ENCODE measurements around the gene B3GNT5. TPM values are rescaled to one million over a fixed set of nuclear protein-coding genes. Genes with fewer than 3 reads are reported as not detected.

The B3GNT5 gene
- total RNA-seq, 1 donor from 2014 or later = 25.0 TPM

GRCh38 chr3:183278479-183279088 is 25.5 kb downstream of the B3GNT5 start:
- DNase-seq = no peak
- Mint-ChIP-seq H3K27me3 (no peaks in the 10 kb centered on the region), H3K4me1 (peaks cover 7% of the 10 kb centered on the region), H3K27ac (no peak overlapping the region), H3K36me3 (ENCODE audit: low read depth) (peaks cover 4% of the 10 kb centered on the region), H3K9me3 (no peaks in the 10 kb centered on the region), H3K4me3 (no peak overlapping the region)
- intact Hi-C loops (cut with micrococcal nuclease) = no loop called here

GRCh38 chr3:183279371-183279770 is 26.3 kb downstream of the B3GNT5 start:
- Mint-ChIP-seq H3K36me3 (ENCODE audit: low read depth) (peaks cover 6% of the 10 kb centered on the region), H3K27me3 (no peaks in the 10 kb centered on the region), H3K27ac (no peak overlapping the region), H3K4me3 (no peak overlapping the region), H3K9me3 (no peaks in the 10 kb centered on the region), H3K4me1 (peaks cover 13% of the 10 kb centered on the region)
- no peak for DNase-seq
- intact Hi-C loops (cut with micrococcal nuclease) = no loop called here

- Mint-ChIP-seq H3K9me3 (no peaks in the 10 kb centered on the region), H3K27me3 (no peaks in the 10 kb centered on the region), H3K36me3 (ENCODE audit: low read depth) (peaks cover 4% of the 10 kb centered on the region), H3K4me1 (peaks cover 20% of the 10 kb centered on the region), H3K4me3 (no peak overlapping the region), H3K27ac (no peak overlapping the region)
- intact Hi-C loops (cut with micrococcal nuclease) = no loop called here
- no peak for DNase-seq
Observed at GRCh38 chr3:183281126-183281797, 28.2 kb downstream of the B3GNT5 start.

- no peaks in the 10 kb centered on the region for H3K27me3 Mint-ChIP-seq
- H3K4me1 Mint-ChIP-seq = peaks cover 32% of the 10 kb centered on the region
- H3K4me3 Mint-ChIP-seq = no peak overlapping the region
- H3K36me3 Mint-ChIP-seq (ENCODE audit: low read depth) = peaks cover 4% of the 10 kb centered on the region
- H3K9me3 Mint-ChIP-seq = no peaks in the 10 kb centered on the region
- H3K27ac Mint-ChIP-seq = peak overlapping the region; percentile 63
- intact Hi-C loops (cut with micrococcal nuclease) = no loop called here
- no peak for DNase-seq
Observed at GRCh38 chr3:183283886-183284285, 30.8 kb downstream of the B3GNT5 start.

- H3K27ac Mint-ChIP-seq = peak overlapping the region; percentile 63
- peaks cover 32% of the 10 kb centered on the region for H3K4me1 Mint-ChIP-seq
- no peaks in the 10 kb centered on the region for H3K27me3 Mint-ChIP-seq
- intact Hi-C loops (cut with micrococcal nuclease) = no loop called here
- no peak overlapping the region for H3K4me3 Mint-ChIP-seq
- H3K36me3 Mint-ChIP-seq (ENCODE audit: low read depth) = peaks cover 4% of the 10 kb centered on the region
- H3K9me3 Mint-ChIP-seq = no peaks in the 10 kb centered on the region
- DNase-seq = no peak
Observed at GRCh38 chr3:183284570-183284969, 31.5 kb downstream of the B3GNT5 start.

- no peak for DNase-seq
- Mint-ChIP-seq H3K27me3 (no peaks in the 10 kb centered on the region), H3K4me3 (peak overlapping the region; percentile 82), H3K36me3 (ENCODE audit: low read depth) (peaks cover 7% of the 10 kb centered on the region), H3K9me3 (no peaks in the 10 kb centered on the region), H3K27ac (peak overlapping the region; percentile 97), H3K4me1 (peaks cover 32% of the 10 kb centered on the region)
- intact Hi-C loops (cut with micrococcal nuclease) = loop anchor here (1.0 to 5.0 kb wide), 4 partner anchors 34 to 272 kb away; partner anchors contain the start of gene KLHL6
Observed at GRCh38 chr3:183285318-183285717, 32.3 kb downstream of the B3GNT5 start.

GRCh38 chr3:183285828-183286457 is 32.9 kb downstream of the B3GNT5 start:
- H3K4me1 Mint-ChIP-seq = peaks cover 32% of the 10 kb centered on the region
- H3K9me3 Mint-ChIP-seq = no peaks in the 10 kb centered on the region
- H3K36me3 Mint-ChIP-seq (ENCODE audit: low read depth) = peaks cover 7% of the 10 kb centered on the region
- H3K4me3 Mint-ChIP-seq = peak overlapping the region; percentile 82
- peak overlapping the region; percentile 97 for H3K27ac Mint-ChIP-seq
- H3K27me3 Mint-ChIP-seq = no peaks in the 10 kb centered on the region
- peak; percentile 96 for DNase-seq
- intact Hi-C loops (cut with micrococcal nuclease) = loop anchor here (1.0 to 5.0 kb wide), 9 partner anchors 20 to 271 kb away; partner anchors contain the start of genes B3GNT5, KLHL6 and MCF2L2

GRCh38 chr3:183287301-183287971 is 34.4 kb downstream of the B3GNT5 start:
- H3K9me3 Mint-ChIP-seq = no peaks in the 10 kb centered on the region
- H3K4me3 Mint-ChIP-seq = peak overlapping the region; percentile 22
- no peaks in the 10 kb centered on the region for H3K27me3 Mint-ChIP-seq
- intact Hi-C loops (cut with micrococcal nuclease) = loop anchor here (2.0 to 5.0 kb wide), 3 partner anchors 95 to 270 kb away; partner anchors contain the start of gene KLHL6
- H3K27ac Mint-ChIP-seq = peak overlapping the region; percentile 97
- DNase-seq = no peak
- H3K4me1 Mint-ChIP-seq = peaks cover 33% of the 10 kb centered on the region
- H3K36me3 Mint-ChIP-seq (ENCODE audit: low read depth) = peaks cover 11% of the 10 kb centered on the region

GRCh38 chr3:183288117-183288516 is 35.1 kb downstream of the B3GNT5 start:
- peaks cover 31% of the 10 kb centered on the region for H3K4me1 Mint-ChIP-seq
- no peak overlapping the region for H3K27ac Mint-ChIP-seq
- DNase-seq = no peak
- no peaks in the 10 kb centered on the region for H3K9me3 Mint-ChIP-seq
- intact Hi-C loops (cut with micrococcal nuclease) = loop anchor here (5.0 kb wide), 2 partner anchors 94 to 269 kb away; partner anchors contain the start of gene KLHL6
- H3K36me3 Mint-ChIP-seq (ENCODE audit: low read depth) = peaks cover 11% of the 10 kb centered on the region
- no peaks in the 10 kb centered on the region for H3K27me3 Mint-ChIP-seq
- no peak overlapping the region for H3K4me3 Mint-ChIP-seq

- Mint-ChIP-seq H3K36me3 (ENCODE audit: low read depth) (peaks cover 11% of the 10 kb centered on the region), H3K4me3 (no peak overlapping the region), H3K27ac (no peak overlapping the region), H3K9me3 (no peaks in the 10 kb centered on the region), H3K4me1 (peaks cover 22% of the 10 kb centered on the region), H3K27me3 (no peaks in the 10 kb centered on the region)
- intact Hi-C loops (cut with micrococcal nuclease) = no loop called here
- DNase-seq = no peak
Observed at GRCh38 chr3:183290216-183290615, 37.2 kb downstream of the B3GNT5 start.

GRCh38 chr3:183291497-183292031 is 38.5 kb downstream of the B3GNT5 start:
- no peak for DNase-seq
- H3K4me1 Mint-ChIP-seq = peaks cover 10% of the 10 kb centered on the region
- H3K4me3 Mint-ChIP-seq = no peak overlapping the region
- intact Hi-C loops (cut with micrococcal nuclease) = no loop called here
- no peaks in the 10 kb centered on the region for H3K9me3 Mint-ChIP-seq
- H3K27me3 Mint-ChIP-seq = no peaks in the 10 kb centered on the region
- H3K27ac Mint-ChIP-seq = no peak overlapping the region
- H3K36me3 Mint-ChIP-seq (ENCODE audit: low read depth) = peaks cover 12% of the 10 kb centered on the region

GRCh38 chr3:183293966-183294365 is 40.9 kb downstream of the B3GNT5 start:
- intact Hi-C loops (cut with micrococcal nuclease) = no loop called here
- Mint-ChIP-seq H3K9me3 (no peaks in the 10 kb centered on the region), H3K4me3 (no peak overlapping the region), H3K27me3 (no peaks in the 10 kb centered on the region), H3K36me3 (ENCODE audit: low read depth) (peaks cover 12% of the 10 kb centered on the region), H3K4me1 (peaks cover 1% of the 10 kb centered on the region), H3K27ac (no peak overlapping the region)
- no peak for DNase-seq

GRCh38 chr3:183295211-183295610 is 42.2 kb downstream of the B3GNT5 start:
- Mint-ChIP-seq H3K9me3 (no peaks in the 10 kb centered on the region), H3K27ac (peak overlapping the region; percentile 24), H3K27me3 (no peaks in the 10 kb centered on the region), H3K4me3 (no peak overlapping the region), H3K36me3 (ENCODE audit: low read depth) (peaks cover 10% of the 10 kb centered on the region), H3K4me1 (peaks cover 1% of the 10 kb centered on the region)
- intact Hi-C loops (cut with micrococcal nuclease) = no loop called here
- DNase-seq = no peak

Measured in activated CD4-positive, alpha-beta T cell treated with anti-CD3 and anti-CD28 coated beads, Interleukin-2, amount 10 ng/mL, durations not matched to agents 24 days and 14 days (primary cell).